ENCODE measurements around the gene DSTYK. TPM values are rescaled to one million over a fixed set of nuclear protein-coding genes. Genes with fewer than 3 reads are reported as not detected.

Gene DSTYK
- total RNA-seq, 2 experiments from 2014 or later = 13.9 to 15.3 TPM

DNA sequence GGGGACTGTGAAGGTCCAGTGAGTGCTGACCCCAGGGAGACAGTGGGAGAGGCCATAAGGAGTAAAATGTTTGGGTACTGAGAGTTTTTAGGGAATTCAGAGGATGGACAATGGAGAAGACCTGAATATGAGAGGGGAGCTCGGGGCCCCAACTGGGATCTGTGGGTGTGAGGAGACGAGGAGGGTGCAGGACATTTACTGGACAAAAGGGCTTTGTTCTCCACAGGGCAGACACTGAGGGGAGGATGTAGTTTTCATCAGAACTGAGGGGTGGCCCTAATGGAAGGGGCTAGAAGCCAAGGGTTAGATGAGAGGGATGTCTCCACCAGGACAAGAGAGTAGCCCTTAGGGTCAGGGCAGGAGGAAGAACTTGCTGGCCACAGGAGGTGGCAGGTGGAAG is 46.2 kb upstream of the DSTYK start:
- TF ChIP-seq, protein P1, sequence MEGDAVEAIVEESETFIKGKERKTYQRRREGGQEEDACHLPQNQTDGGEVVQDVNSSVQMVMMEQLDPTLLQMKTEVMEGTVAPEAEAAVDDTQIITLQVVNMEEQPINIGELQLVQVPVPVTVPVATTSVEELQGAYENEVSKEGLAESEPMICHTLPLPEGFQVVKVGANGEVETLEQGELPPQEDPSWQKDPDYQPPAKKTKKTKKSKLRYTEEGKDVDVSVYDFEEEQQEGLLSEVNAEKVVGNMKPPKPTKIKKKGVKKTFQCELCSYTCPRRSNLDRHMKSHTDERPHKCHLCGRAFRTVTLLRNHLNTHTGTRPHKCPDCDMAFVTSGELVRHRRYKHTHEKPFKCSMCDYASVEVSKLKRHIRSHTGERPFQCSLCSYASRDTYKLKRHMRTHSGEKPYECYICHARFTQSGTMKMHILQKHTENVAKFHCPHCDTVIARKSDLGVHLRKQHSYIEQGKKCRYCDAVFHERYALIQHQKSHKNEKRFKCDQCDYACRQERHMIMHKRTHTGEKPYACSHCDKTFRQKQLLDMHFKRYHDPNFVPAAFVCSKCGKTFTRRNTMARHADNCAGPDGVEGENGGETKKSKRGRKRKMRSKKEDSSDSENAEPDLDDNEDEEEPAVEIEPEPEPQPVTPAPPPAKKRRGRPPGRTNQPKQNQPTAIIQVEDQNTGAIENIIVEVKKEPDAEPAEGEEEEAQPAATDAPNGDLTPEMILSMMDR (IDR thresholded peaks at IDR 0.05) = no peak
- Histone ChIP-seq H3K36me3 (ENCODE audit: insufficient read depth, low read length) (no peaks in the 10 kb centered on the region), H3K4me1 (ENCODE audit: insufficient read depth, low read length) (peaks cover 11% of the 10 kb centered on the region), H3K9me3 (ENCODE audit: control insufficient read depth in 1 of 2, insufficient read depth in 1 of 2, low read length in 2 of 2) (no peaks in the 10 kb centered on the region), H3K27me3 (ENCODE audit: control insufficient read depth in 1 of 2, insufficient read depth in 2 of 2, low read length in 2 of 2) (peaks cover 0 to 2% of the 10 kb centered on the region in 2 experiments), H3K4me3 (ENCODE audit: low read length) (no peak overlapping the region), H3K27ac (ENCODE audit: low read depth in 1 of 2, low read length in 2 of 2) (no peak overlapping the region)
- no peak overlapping the region for H3K27ac Mint-ChIP-seq
- ChIA-PET CTCF (interaction anchor here (2.8 kb wide), 1 partner anchor 16 kb away, joined by 14 read pairs; no protein-coding TSS in a partner anchor), POLR2A (interaction anchor here (1.9 kb wide), 1 partner anchor 135 kb away, joined by 5 read pairs; no protein-coding TSS in a partner anchor)
- H3K27me3 Mint-ChIP-seq = no peaks in the 10 kb centered on the region
- no peak for ATAC-seq (ENCODE audit: poor library complexity)
- H3K4me1 Mint-ChIP-seq (ENCODE audit: low read depth) = peaks cover 4% of the 10 kb centered on the region
- H3K36me3 Mint-ChIP-seq (ENCODE audit: low read depth) = no peaks in the 10 kb centered on the region
- H3K9me3 Mint-ChIP-seq = no peaks in the 10 kb centered on the region
- no peak overlapping the region for H3K4me3 Mint-ChIP-seq
- intact Hi-C loops (cut with DNase I, micrococcal nuclease) = loop anchor here in 1 of 2 experiments (5.0 to 10.0 kb wide), 2 partner anchors 195 to 453 kb away; no protein-coding TSS in a partner anchor
- no peak for DNase-seq

DNA sequence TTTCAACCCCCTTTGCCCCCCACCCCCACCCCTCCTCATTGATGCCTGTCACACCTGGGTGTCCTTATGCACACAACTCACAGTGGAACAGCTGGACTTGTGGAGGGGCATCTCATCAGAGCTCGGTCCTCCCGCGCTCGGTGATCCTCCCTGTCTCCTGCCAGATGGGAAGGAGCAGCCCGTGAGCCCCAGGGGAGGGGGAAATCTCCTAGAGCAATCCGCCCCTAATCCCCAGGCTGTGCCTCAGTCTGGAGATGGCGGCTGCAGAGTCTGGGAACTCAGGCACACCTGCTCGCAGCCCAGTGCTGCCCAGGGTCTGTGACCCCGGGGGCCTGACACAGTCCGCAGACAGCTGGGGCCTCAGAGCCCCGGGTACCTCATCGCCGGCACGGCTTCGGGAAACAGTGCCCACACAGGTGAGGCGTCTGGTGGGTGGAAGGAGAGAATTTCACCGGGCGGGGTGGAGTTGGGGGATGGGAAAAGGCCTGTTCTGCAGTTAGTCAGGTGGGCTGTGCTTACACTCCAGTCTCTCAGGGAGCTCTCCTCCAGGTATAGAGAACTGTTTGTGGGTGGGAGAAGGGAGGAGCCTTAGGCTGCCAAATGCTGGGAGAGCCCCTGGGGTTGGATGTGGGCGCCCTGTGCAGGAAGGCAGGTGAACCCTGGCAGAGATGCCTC is 45.6 kb upstream of the DSTYK start:
- ChIA-PET POLR2A (interaction anchor here (1.9 to 3.5 kb wide), 2 partner anchors 28 to 134 kb away, joined by 5 to 26 read pairs; partner anchors contain the start of gene TMCC2), CTCF (interaction anchor here (0.8 to 2.8 kb wide), 16 partner anchors 12 to 401 kb away, joined by 3 to 52 read pairs (median 6); partner anchors contain the start of gene TMCC2)
- H3K4me1 Mint-ChIP-seq (ENCODE audit: low read depth) = no peaks in the 10 kb centered on the region

DNA sequence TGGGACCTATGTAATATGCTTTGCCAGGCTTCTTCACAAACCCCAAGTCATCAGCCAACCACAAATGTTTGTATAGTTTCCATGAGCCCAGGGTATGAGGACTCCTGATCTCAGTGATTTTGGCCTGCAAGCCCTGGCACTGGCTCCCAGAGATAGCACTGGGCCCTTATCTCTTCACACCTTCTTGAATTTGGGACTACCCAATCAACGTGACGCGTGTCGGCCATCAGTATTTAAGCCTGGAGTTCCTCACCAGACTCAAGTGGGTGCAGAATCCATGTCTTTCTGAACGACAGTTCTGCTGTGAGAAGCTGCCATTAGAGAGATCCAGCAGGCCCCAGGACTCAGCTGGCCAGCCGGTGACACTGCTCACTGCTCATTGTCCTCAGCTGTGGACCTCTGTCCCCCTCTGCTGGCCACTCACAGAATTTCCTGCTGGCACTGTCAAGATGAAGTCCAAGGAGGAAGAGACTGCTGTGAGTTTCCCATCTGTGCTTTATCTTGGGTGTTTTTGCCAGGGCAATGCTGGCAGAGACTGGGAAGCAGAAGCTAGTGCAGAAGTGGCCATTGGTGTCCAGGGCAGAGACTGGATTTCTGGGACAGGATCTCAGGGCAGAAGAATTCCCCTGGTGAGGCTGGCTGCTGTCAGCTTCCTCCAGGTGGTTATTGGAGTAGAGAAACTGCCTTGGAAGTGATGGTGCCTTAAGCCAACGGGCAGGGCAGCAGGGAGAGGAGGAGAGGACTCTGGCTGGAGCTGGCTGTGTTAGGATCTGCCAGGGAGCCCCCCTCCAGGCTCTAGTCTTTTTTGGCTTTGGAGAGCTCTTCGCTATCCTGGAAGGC is 44.7 kb upstream of the DSTYK start:
- Mint-ChIP-seq H3K4me3 (no peak overlapping the region), H3K36me3 (ENCODE audit: low read depth) (no peaks in the 10 kb centered on the region), H3K27ac (no peak overlapping the region), H3K27me3 (no peaks in the 10 kb centered on the region), H3K4me1 (ENCODE audit: low read depth) (no peaks in the 10 kb centered on the region), H3K9me3 (no peaks in the 10 kb centered on the region)
- TF ChIP-seq, protein P1 (IDR thresholded peaks at IDR 0.05) = peak; percentile 92
- Histone ChIP-seq H3K36me3 (ENCODE audit: insufficient read depth, low read length) (no peaks in the 10 kb centered on the region), H3K27ac (ENCODE audit: low read depth in 1 of 2, low read length in 2 of 2) (no peak overlapping the region), H3K27me3 (ENCODE audit: control insufficient read depth in 1 of 2, insufficient read depth in 2 of 2, low read length in 2 of 2) (peaks cover 0 to 2% of the 10 kb centered on the region in 2 experiments), H3K9me3 (ENCODE audit: control insufficient read depth in 1 of 2, insufficient read depth in 1 of 2, low read length in 2 of 2) (no peaks in the 10 kb centered on the region), H3K4me3 (ENCODE audit: low read length) (no peak overlapping the region), H3K4me1 (ENCODE audit: insufficient read depth, low read length) (peaks cover 6% of the 10 kb centered on the region)
- ChIA-PET POLR2A (interaction anchor here (0.7 to 3.5 kb wide), 4 partner anchors 9 to 133 kb away, joined by 3 to 26 read pairs (median 4); partner anchors contain the start of gene TMCC2), CTCF (interaction anchor here (0.6 to 2.8 kb wide), 28 partner anchors 12 to 402 kb away, joined by 3 to 52 read pairs (median 4); partner anchors contain the start of genes RBBP5 and TMCC2)
- DNase-seq = peak; percentile 75 to 90 (median 83)
- ATAC-seq (ENCODE audit: poor library complexity) = peak; percentile 99
- intact Hi-C loops (cut with DNase I, micrococcal nuclease) = loop anchor here (1.0 to 10.0 kb wide), 7 partner anchors 27 to 451 kb away; no protein-coding TSS in a partner anchor

More for the DNA sequence above, 45.6 kb upstream of the DSTYK start:
- intact Hi-C loops (cut with DNase I, micrococcal nuclease) = loop anchor here (1.0 to 10.0 kb wide), 7 partner anchors 28 to 452 kb away; no protein-coding TSS in a partner anchor
- no peaks in the 10 kb centered on the region for H3K9me3 Mint-ChIP-seq
- no peak overlapping the region for H3K4me3 ChIP-seq (ENCODE audit: low read length)
- TF ChIP-seq, protein P1 (IDR thresholded peaks at IDR 0.05) = no peak
- H3K27ac Mint-ChIP-seq = no peak overlapping the region
- peaks cover 0 to 2% of the 10 kb centered on the region in 2 experiments for H3K27me3 ChIP-seq (ENCODE audit: control insufficient read depth in 1 of 2, insufficient read depth in 2 of 2, low read length in 2 of 2)
- H3K36me3 ChIP-seq (ENCODE audit: insufficient read depth, low read length) = no peaks in the 10 kb centered on the region
- no peak overlapping the region for H3K27ac ChIP-seq (ENCODE audit: low read depth in 1 of 2, low read length in 2 of 2)
- ATAC-seq (ENCODE audit: poor library complexity) (no peak), DNase-seq (no peak)
- peaks cover 6% of the 10 kb centered on the region for H3K4me1 ChIP-seq (ENCODE audit: insufficient read depth, low read length)
- H3K4me3 Mint-ChIP-seq = no peak overlapping the region
- no peaks in the 10 kb centered on the region for H3K27me3 Mint-ChIP-seq
- H3K9me3 ChIP-seq (ENCODE audit: control insufficient read depth in 1 of 2, insufficient read depth in 1 of 2, low read length in 2 of 2) = no peaks in the 10 kb centered on the region
- no peaks in the 10 kb centered on the region for H3K36me3 Mint-ChIP-seq (ENCODE audit: low read depth)

Measured in CD4-positive, alpha-beta T cell (primary cell).